OCI-LY1 (cell line): Measurements from ENCODE around the gene ADAMTSL1.

Experiments
- H2AFZ ChIP-seq: fragments of 200-600 bp; sonication (generic), shearing (Covaris generic); 2 replicates; pipeline ENCODE4 v1.6.0; 2014; ENCODE audit warnings: antibody characterized with exemption, mild to moderate bottlenecking, low read length
- H3F3A ChIP-seq: fragments of 200-600 bp; sonication (generic), shearing (Covaris generic); 2 replicates; pipeline ENCODE4 v1.6.0; 2014; ENCODE audit warnings: mild to moderate bottlenecking, antibody characterized with exemption, low read length, moderate library complexity; ENCODE audit not compliant: insufficient read depth
- H3K27ac ChIP-seq: fragments of 200-600 bp; sonication (generic); 2 replicates; pipeline ENCODE4 v1.5.1; 2014; ENCODE audit warnings: low read length, mixed run types, mild to moderate bottlenecking, low read depth; ENCODE audit not compliant: poor library complexity, severe bottlenecking
- H3K27me3 ChIP-seq: fragments of 200-600 bp; sonication (generic); 2 replicates; pipeline ENCODE4 v1.6.0; 2014; ENCODE audit warnings: antibody characterized with exemption, mild to moderate bottlenecking, low read length, moderate library complexity; ENCODE audit not compliant: insufficient read depth
- H3K36me3 ChIP-seq: fragments of 200-600 bp; sonication (generic); 2 replicates; pipeline ENCODE4 v1.6.1; 2014; ENCODE audit warnings: mild to moderate bottlenecking, antibody characterized with exemption, low read length, moderate library complexity, mixed read lengths; ENCODE audit not compliant: insufficient read depth
- H3K4me1 ChIP-seq: fragments of 200-600 bp; sonication (generic); 2 replicates; pipeline ENCODE4 v1.5.1; 2014; ENCODE audit warnings: mild to moderate bottlenecking, low read length, moderate library complexity; ENCODE audit not compliant: insufficient read depth, severe bottlenecking
- H3K4me2 ChIP-seq: fragments of 200-600 bp; sonication (generic), shearing (Covaris generic); 2 replicates; pipeline ENCODE4 v1.6.1; 2014; ENCODE audit warnings: low read length
- H3K4me3 ChIP-seq: fragments of 200-600 bp; sonication (generic); 2 replicates; pipeline ENCODE4 v1.5.1; 2014; ENCODE audit warnings: low read length, low read depth, mild to moderate bottlenecking, mixed read lengths; ENCODE audit not compliant: poor library complexity, severe bottlenecking
- H3K79me2 ChIP-seq: fragments of 200-600 bp; shearing (Covaris generic); 2 replicates; pipeline ENCODE4 v1.6.1; 2016; ENCODE audit warnings: mixed run types, low read length, mixed read lengths; ENCODE audit not compliant: insufficient read depth
- H3K9ac ChIP-seq: fragments of 200-600 bp; sonication (generic), shearing (Covaris generic); 2 replicates; pipeline ENCODE4 v1.6.1; 2014; ENCODE audit warnings: mild to moderate bottlenecking, low read length, mixed read lengths
- H3K9me2 ChIP-seq: fragments of 200-600 bp; sonication (generic), shearing (Covaris generic); 2 replicates; pipeline ENCODE4 v1.6.1; 2014; ENCODE audit warnings: low read depth, mild to moderate bottlenecking, low read length, mixed read lengths
- H3K9me3 ChIP-seq: fragments of 200-600 bp; shearing (Covaris generic); 2 replicates; pipeline ENCODE4 v1.6.1; 2014; ENCODE audit warnings: low read length, mixed read lengths
- H4K20me1 ChIP-seq: fragments of 200-600 bp; sonication (generic), shearing (Covaris generic); 2 replicates; pipeline ENCODE4 v1.6.0; 2016; ENCODE audit warnings: mild to moderate bottlenecking, low read length; ENCODE audit not compliant: insufficient read depth
- CTCF ChIP-seq: fragments of 200-600 bp; sonication (generic), shearing (Covaris generic); IDR thresholded peaks from 2 replicates; pipeline ENCODE4 v1.5.1; 2017; ENCODE audit warnings: mild to moderate bottlenecking, antibody characterized with exemption, low read length, moderate library complexity, mixed read lengths
- EZH2 ChIP-seq: fragments of 200-600 bp; sonication (generic), shearing (Covaris generic); IDR thresholded peaks from 2 replicates; pipeline ENCODE4 v1.8.0; 2017; ENCODE audit warnings: borderline replicate concordance, mixed run types, mild to moderate bottlenecking, antibody characterized with exemption, low read length, moderate library complexity, mixed read lengths

Gene ADAMTSL1

GRCh38 chr9:18877984-18878383, 404.0 kb downstream of the ADAMTSL1 start:
- no peaks in the 10 kb centered on the region for H3K36me3 ChIP-seq
- H3F3A ChIP-seq, result no peaks in the 10 kb centered on the region
- no peaks in the 10 kb centered on the region for H3K9me2 ChIP-seq
- no peak overlapping the region for H3K27ac ChIP-seq
- H4K20me1 ChIP-seq, result no peaks in the 10 kb centered on the region
- no peak for TF ChIP-seq EZH2
- TF ChIP-seq CTCF, result no peak
- no peak overlapping the region for H3K4me3 ChIP-seq
- no peaks in the 10 kb centered on the region for H3K9me3 ChIP-seq
- H3K79me2 ChIP-seq, result no peaks in the 10 kb centered on the region
- no peaks in the 10 kb centered on the region for H3K27me3 ChIP-seq
- no peaks in the 10 kb centered on the region for H3K4me1 ChIP-seq
- H3K4me2 ChIP-seq, result no peak overlapping the region
- no peak overlapping the region for H2AFZ ChIP-seq
- no peak overlapping the region for H3K9ac ChIP-seq

GRCh38 chr9:18881758-18882157, 407.8 kb downstream of the ADAMTSL1 start:
- no peaks in the 10 kb centered on the region for H3K4me1 ChIP-seq
- H3K4me3 ChIP-seq, result no peak overlapping the region
- H3F3A ChIP-seq, result no peaks in the 10 kb centered on the region
- H4K20me1 ChIP-seq, result no peaks in the 10 kb centered on the region
- H2AFZ ChIP-seq, result no peak overlapping the region
- H3K9me3 ChIP-seq, result no peaks in the 10 kb centered on the region
- H3K9me2 ChIP-seq, result no peaks in the 10 kb centered on the region
- H3K9ac ChIP-seq, result no peak overlapping the region
- H3K27ac ChIP-seq, result no peak overlapping the region
- H3K36me3 ChIP-seq, result no peaks in the 10 kb centered on the region
- TF ChIP-seq EZH2, result no peak
- no peak for TF ChIP-seq CTCF
- H3K4me2 ChIP-seq, result no peak overlapping the region
- no peaks in the 10 kb centered on the region for H3K27me3 ChIP-seq
- H3K79me2 ChIP-seq, result no peaks in the 10 kb centered on the region

GRCh38 chr9:18887546-18887945, 413.6 kb downstream of the ADAMTSL1 start:
- Histone ChIP-seq H3K79me2 (no peaks in the 10 kb centered on the region), H3K4me2 (no peak overlapping the region), H3K9me3 (no peaks in the 10 kb centered on the region), H3K27me3 (no peaks in the 10 kb centered on the region), H3K9ac (no peak overlapping the region), H3K36me3 (no peaks in the 10 kb centered on the region), H3K9me2 (no peaks in the 10 kb centered on the region), H3K4me1 (no peaks in the 10 kb centered on the region), H2AFZ (no peak overlapping the region), H4K20me1 (no peaks in the 10 kb centered on the region), H3K27ac (no peak overlapping the region), H3K4me3 (no peak overlapping the region), H3F3A (no peaks in the 10 kb centered on the region)
- TF ChIP-seq EZH2 (no peak), CTCF (no peak)
